ENCODE results near the gene PIP5K1A.

PIP5K1A gene

DNA sequence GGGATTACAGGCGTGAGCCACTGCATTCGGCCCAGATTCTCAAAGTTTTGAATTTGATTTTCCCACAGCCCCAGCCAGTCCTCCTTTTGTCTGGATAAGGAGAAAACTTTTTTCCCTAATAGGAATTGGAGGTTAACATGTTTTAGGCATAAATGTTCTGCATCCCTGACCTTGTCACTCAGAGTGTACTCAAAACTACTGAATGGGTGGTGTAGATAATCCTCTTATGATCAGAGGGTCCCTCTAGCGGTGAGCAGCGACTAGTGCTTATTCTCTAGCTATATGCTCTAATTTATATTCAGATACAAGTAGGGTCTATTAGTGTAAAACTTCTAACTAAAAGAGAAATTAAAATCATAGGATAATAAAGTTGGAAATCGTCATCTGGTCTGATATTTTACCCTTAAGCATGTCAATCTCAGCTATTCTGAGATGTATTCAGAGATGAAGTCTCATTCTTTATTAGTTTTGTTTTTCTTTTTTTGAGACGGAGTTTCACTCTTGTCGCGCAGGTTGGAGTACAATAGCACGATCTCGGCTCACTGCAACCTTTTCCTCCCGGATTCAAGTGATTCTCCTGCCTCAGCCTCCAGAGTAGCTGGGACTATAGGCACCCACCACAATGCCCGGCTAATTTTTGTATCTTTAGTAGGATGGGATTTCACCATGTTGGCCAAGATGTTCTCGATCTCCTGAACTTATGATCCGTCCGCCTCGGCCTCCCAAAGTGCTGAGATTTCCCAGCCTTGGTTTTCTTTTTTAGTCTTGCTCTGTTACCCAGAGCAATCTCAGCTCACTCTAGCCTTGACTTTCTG lies 53.5 kb downstream of the PIP5K1A start:
- no peak for TF ChIP-seq ZNF70 (CRISPR knock-in tag; IDR thresholded peaks at IDR 0.05)
- no peak for TF ChIP-seq ZNF565 (CRISPR knock-in tag; conservative IDR thresholded peaks at IDR 0.05; ENCODE audit: low read depth)
- TF ChIP-seq CSDC2 (CRISPR knock-in tag; IDR thresholded peaks at IDR 0.05) = no peak
- no peak for TF ChIP-seq ZFP3 (CRISPR knock-in tag; IDR thresholded peaks at IDR 0.05)
- TF ChIP-seq, protein P1, sequence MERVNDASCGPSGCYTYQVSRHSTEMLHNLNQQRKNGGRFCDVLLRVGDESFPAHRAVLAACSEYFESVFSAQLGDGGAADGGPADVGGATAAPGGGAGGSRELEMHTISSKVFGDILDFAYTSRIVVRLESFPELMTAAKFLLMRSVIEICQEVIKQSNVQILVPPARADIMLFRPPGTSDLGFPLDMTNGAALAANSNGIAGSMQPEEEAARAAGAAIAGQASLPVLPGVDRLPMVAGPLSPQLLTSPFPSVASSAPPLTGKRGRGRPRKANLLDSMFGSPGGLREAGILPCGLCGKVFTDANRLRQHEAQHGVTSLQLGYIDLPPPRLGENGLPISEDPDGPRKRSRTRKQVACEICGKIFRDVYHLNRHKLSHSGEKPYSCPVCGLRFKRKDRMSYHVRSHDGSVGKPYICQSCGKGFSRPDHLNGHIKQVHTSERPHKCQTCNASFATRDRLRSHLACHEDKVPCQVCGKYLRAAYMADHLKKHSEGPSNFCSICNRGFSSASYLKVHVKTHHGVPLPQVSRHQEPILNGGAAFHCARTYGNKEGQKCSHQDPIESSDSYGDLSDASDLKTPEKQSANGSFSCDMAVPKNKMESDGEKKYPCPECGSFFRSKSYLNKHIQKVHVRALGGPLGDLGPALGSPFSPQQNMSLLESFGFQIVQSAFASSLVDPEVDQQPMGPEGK (CRISPR knock-in tag; IDR thresholded peaks at IDR 0.05; ENCODE audit: borderline replicate concordance) = no peak
- peak; percentile 70 for ATAC-seq

DNA sequence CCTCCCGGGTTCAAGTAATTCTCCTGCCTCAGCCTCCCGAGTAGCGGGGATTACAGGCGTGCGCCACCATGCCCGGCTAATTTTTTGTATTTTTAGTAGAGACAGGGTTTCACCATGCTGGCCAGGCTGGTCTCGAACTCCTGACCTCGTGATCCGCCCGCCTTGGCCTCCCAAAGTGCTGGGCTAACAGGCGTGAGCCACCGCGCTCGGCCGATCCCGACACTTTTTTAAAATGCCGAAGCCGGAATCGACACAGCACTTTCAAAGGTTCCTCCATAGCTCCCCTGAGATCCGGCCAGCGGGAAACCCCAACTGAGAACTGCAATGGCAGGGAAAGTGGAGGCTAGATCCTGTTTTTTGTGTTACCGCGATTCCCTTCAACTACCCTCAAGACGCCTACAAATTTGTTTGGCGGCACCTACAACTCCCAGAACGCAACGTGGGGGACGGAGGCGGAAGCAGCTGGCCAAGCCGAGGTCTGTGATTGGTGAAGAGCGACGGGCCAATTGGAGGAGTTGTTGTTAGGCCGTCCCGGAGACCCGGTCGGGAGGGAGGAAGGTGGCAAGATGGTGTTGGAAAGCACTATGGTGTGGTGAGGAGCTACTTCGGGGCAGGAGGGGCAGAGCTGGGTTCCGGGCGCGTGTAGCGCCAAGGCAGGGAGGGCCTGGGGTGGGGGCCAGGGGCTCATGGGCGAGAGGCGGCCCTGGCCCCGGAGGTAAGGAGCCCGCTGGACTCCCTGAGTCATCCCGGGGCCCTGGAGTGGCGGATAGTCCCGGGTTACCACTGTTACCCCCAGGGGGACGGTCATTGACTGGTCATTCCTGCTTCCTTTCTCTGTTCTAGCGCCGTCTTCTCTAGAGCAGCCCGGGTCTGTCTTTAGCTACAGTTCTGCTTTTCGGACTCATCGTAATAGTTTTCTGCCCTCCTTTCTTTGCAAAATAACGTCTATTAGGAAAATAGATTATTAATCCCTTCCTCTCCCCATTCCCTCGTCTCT lies 56.2 kb downstream of the PIP5K1A start, which contains the start of gene PSMD4:
Gene PSMD4, plus strand, starts transcription at position 518 of the 997 bp plus-strand sequence. Its CDS starts 49 bp downstream, at position 567.
- no peak for TF ChIP-seq TCF4 (CRISPR knock-in tag; IDR thresholded peaks at IDR 0.05; ENCODE audit: borderline replicate concordance)
- TF ChIP-seq PPARA (CRISPR knock-in tag; IDR thresholded peaks at IDR 0.05; ENCODE audit: borderline replicate concordance) = no peak
- TF ChIP-seq ESRRG (CRISPR knock-in tag; IDR thresholded peaks at IDR 0.05) = no peak
- TF ChIP-seq RARB (CRISPR knock-in tag; IDR thresholded peaks at IDR 0.05) = no peak
- TF ChIP-seq ZNF565 (CRISPR knock-in tag; conservative IDR thresholded peaks at IDR 0.05; ENCODE audit: low read depth) = no peak
- no peak for TF ChIP-seq ZNF70 (CRISPR knock-in tag; IDR thresholded peaks at IDR 0.05)
- TF ChIP-seq, protein P2, sequence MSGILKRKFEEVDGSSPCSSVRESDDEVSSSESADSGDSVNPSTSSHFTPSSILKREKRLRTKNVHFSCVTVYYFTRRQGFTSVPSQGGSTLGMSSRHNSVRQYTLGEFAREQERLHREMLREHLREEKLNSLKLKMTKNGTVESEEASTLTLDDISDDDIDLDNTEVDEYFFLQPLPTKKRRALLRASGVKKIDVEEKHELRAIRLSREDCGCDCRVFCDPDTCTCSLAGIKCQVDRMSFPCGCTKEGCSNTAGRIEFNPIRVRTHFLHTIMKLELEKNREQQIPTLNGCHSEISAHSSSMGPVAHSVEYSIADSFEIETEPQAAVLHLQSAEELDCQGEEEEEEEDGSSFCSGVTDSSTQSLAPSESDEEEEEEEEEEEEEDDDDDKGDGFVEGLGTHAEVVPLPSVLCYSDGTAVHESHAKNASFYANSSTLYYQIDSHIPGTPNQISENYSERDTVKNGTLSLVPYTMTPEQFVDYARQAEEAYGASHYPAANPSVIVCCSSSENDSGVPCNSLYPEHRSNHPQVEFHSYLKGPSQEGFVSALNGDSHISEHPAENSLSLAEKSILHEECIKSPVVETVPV (CRISPR knock-in tag; IDR thresholded peaks at IDR 0.05) = no peak
- TF ChIP-seq ZFP30 (CRISPR knock-in tag; IDR thresholded peaks at IDR 0.05) = no peak
- TF ChIP-seq BACH2 (CRISPR knock-in tag; IDR thresholded peaks at IDR 0.05; ENCODE audit: borderline replicate concordance) = no peak
- TF ChIP-seq, protein P3, sequence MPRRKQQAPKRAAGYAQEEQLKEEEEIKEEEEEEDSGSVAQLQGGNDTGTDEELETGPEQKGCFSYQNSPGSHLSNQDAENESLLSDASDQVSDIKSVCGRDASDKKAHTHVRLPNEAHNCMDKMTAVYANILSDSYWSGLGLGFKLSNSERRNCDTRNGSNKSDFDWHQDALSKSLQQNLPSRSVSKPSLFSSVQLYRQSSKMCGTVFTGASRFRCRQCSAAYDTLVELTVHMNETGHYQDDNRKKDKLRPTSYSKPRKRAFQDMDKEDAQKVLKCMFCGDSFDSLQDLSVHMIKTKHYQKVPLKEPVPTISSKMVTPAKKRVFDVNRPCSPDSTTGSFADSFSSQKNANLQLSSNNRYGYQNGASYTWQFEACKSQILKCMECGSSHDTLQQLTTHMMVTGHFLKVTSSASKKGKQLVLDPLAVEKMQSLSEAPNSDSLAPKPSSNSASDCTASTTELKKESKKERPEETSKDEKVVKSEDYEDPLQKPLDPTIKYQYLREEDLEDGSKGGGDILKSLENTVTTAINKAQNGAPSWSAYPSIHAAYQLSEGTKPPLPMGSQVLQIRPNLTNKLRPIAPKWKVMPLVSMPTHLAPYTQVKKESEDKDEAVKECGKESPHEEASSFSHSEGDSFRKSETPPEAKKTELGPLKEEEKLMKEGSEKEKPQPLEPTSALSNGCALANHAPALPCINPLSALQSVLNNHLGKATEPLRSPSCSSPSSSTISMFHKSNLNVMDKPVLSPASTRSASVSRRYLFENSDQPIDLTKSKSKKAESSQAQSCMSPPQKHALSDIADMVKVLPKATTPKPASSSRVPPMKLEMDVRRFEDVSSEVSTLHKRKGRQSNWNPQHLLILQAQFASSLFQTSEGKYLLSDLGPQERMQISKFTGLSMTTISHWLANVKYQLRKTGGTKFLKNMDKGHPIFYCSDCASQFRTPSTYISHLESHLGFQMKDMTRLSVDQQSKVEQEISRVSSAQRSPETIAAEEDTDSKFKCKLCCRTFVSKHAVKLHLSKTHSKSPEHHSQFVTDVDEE (CRISPR knock-in tag; IDR thresholded peaks at IDR 0.05) = no peak
- TF ChIP-seq ISL1 (CRISPR knock-in tag; IDR thresholded peaks at IDR 0.05) = no peak
- TF ChIP-seq, protein P4, sequence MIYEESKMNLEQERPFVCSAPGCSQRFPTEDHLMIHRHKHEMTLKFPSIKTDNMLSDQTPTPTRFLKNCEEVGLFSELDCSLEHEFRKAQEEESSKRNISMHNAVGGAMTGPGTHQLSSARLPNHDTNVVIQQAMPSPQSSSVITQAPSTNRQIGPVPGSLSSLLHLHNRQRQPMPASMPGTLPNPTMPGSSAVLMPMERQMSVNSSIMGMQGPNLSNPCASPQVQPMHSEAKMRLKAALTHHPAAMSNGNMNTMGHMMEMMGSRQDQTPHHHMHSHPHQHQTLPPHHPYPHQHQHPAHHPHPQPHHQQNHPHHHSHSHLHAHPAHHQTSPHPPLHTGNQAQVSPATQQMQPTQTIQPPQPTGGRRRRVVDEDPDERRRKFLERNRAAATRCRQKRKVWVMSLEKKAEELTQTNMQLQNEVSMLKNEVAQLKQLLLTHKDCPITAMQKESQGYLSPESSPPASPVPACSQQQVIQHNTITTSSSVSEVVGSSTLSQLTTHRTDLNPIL (CRISPR knock-in tag; IDR thresholded peaks at IDR 0.05; ENCODE audit: low read depth) = no peak
- TF ChIP-seq OSR1 (CRISPR knock-in tag; IDR thresholded peaks at IDR 0.05) = no peak
- TF ChIP-seq ZFP3 (CRISPR knock-in tag; IDR thresholded peaks at IDR 0.05) = no peak
- TF ChIP-seq, protein P1 (CRISPR knock-in tag; IDR thresholded peaks at IDR 0.05; ENCODE audit: borderline replicate concordance) = no peak
- TF ChIP-seq ZC3H10 (CRISPR knock-in tag; IDR thresholded peaks at IDR 0.05) = no peak
- no peak for TF ChIP-seq ARNTL (CRISPR knock-in tag; IDR thresholded peaks at IDR 0.05; ENCODE audit: borderline replicate concordance, low read depth)
- TF ChIP-seq ZNF8 (CRISPR knock-in tag; IDR thresholded peaks at IDR 0.05) = no peak

More for the DNA sequence above, 56.2 kb downstream of the PIP5K1A start, which contains the start of gene PSMD4:
- ATAC-seq = peak; percentile 95
